Esophagus muscularis mucosa (tissue), 4 donors: ENCODE results near the gene TCAP. TPM values are rescaled to one million over a fixed set of nuclear protein-coding genes. Genes with fewer than 3 reads are reported as not detected.

Source experiments
- DNase-seq: peaks from one replicate; pipeline ENCODE4 v3.0.0-alpha.2; 2017; ENCODE audit errors: extremely low spot score
- H3K27ac ChIP-seq, 4 donors: fragments of 200-600 bp; sonication (generic); replicated peaks in 1 of 4; 1 replicate in 3 of 4; 2 replicates in 1 of 4; pipeline ENCODE4 v1.5.1; 2016 to 2019; ENCODE audit warnings: mild to moderate bottlenecking in 1 of 4
- H3K27me3 ChIP-seq, 4 donors: fragments of 200-600 bp; sonication (generic); one replicate each; pipeline versions ENCODE4 v1.5.1 to v1.6.0; 2016 to 2019
- H3K36me3 ChIP-seq, 4 donors: fragments of 200-600 bp; sonication (generic); one replicate each; pipeline ENCODE4 v1.5.1; 2016 to 2019
- H3K4me1 ChIP-seq, 4 donors: fragments of 200-600 bp; sonication (generic); one replicate each; pipeline ENCODE4 v1.5.1; 2016 to 2019
- H3K4me3 ChIP-seq, 4 donors: fragments of 200-600 bp; sonication (generic); 1 replicate in 2 of 4; 2 replicates in 2 of 4; pipeline ENCODE4 v1.5.1; 2016 to 2019; ENCODE audit warnings: mild to moderate bottlenecking in 4 of 4, moderate library complexity in 1 of 4
- H3K9me3 ChIP-seq, 4 donors: fragments of 200-600 bp; sonication (generic); 1 replicate in 3 of 4; 2 replicates in 1 of 4; pipeline ENCODE4 v1.5.1; 2016 to 2019
- CTCF ChIP-seq, 3 experiments: fragments of 200-600 bp in 2 of 3; fragments of 450-650 bp in 1 of 3; sonication (generic) in 2 of 3; IDR thresholded peaks; one replicate each; pipeline ENCODE4 v1.5.1; 2017 to 2019; ENCODE audit warnings: antibody characterized with exemption in 3 of 3, mild to moderate bottlenecking in 2 of 3, moderate library complexity in 1 of 3
- EP300 ChIP-seq: sonication (generic); formaldehyde crosslinking; IDR thresholded peaks from one replicate; pipeline ENCODE4 v1.6.1; 2017; ENCODE audit warnings: antibody characterized with exemption
- POLR2A ChIP-seq: fragments of 450-650 bp; IDR thresholded peaks from one replicate; pipeline ENCODE4 v1.6.1; 2017; ENCODE audit warnings: antibody characterized with exemption, moderate library complexity, mild to moderate bottlenecking, low read depth
- POLR2AphosphoS5 ChIP-seq, 2 donors: sonication (generic); formaldehyde crosslinking; IDR thresholded peaks; one replicate each; pipeline ENCODE4 v1.6.1; 2017; ENCODE audit warnings: antibody characterized with exemption in 2 of 2
- WGBS: methylation state at CpG from one replicate; pipeline ENCODE4 v1.1.5; 2018; 5-methylcytosine and 5-hydroxymethylcytosine counted together
- intact Hi-C: fragments of 100-400 bp; cut with DNase I; formaldehyde crosslinking; loops from one replicate; pipeline ENCODE4 v1.15.1; 2023
- total RNA-seq, 4 donors: library from RNA; depleted of rRNA; stranded (reverse); fragments of >200 nt; gene quantifications; one replicate each; pipeline versions ENCODE4 v1.1.0 to v1.2.1, GENCODE V29; 2016

The TCAP gene
- total RNA-seq, 4 donors from 2014 or later, result 0.99 to 2.1 (median 1.3) TPM

DNA sequence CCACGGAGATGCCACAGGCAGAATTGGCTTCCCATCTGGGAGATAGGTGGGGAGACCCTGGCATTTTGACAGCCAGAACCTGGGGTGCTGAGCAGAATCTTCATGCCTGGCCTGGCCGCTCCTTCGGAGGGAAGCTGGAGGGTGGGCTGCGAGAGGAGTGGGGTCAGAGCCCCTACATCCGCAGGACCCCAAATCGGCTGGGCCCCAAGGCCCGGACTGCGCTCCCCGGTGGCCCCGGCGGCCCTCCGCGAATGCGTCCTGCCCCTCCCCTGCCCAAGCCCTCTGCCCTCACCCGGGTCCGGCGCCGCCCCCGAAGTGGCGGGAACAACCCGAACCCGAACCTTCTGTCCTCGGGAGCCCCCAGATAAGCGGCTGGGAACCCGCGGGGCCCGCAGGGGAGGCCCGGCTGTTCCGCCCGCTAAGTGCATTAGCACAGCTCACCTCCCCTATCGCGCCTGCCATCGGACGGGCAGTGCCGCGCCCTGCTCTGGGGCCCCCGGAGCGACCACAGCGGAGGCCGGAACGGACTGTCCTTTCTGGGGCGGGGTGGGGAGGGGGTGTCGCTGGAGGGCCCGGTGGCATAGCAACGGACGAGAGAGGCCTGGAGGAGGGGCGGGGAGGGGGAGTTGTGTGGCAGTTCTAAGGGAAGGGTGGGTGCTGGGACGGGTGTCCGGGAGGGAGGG, 2.3 kb downstream of the TCAP start:
- H3K9me3 ChIP-seq, result no peaks in the 10 kb centered on the region
- no peak for DNase-seq
- peak overlapping the region; percentile 48 to 62 (median 54) for H3K4me3 ChIP-seq
- peaks cover 0 to 9% (median 6%) of the 10 kb centered on the region in 4 donors for H3K36me3 ChIP-seq
- peak overlapping the region; percentile 38 to 69 (median 60) for H3K27ac ChIP-seq
- intact Hi-C loops, result no loop called here
- peaks cover 45 to 79% (median 78%) of the 10 kb centered on the region in 4 donors for H3K4me1 ChIP-seq
- peaks cover 0 to 77% (median 42%) of the 10 kb centered on the region in 4 donors for H3K27me3 ChIP-seq
- 16% methylated on average over 13 of the region's 49 CpGs for WGBS
- TF ChIP-seq CTCF (IDR thresholded peaks at IDR 0.05), result no peak
- peak in 1 of 2 donors; percentile 15 for TF ChIP-seq POLR2AphosphoS5 (IDR thresholded peaks at IDR 0.05)

DNA sequence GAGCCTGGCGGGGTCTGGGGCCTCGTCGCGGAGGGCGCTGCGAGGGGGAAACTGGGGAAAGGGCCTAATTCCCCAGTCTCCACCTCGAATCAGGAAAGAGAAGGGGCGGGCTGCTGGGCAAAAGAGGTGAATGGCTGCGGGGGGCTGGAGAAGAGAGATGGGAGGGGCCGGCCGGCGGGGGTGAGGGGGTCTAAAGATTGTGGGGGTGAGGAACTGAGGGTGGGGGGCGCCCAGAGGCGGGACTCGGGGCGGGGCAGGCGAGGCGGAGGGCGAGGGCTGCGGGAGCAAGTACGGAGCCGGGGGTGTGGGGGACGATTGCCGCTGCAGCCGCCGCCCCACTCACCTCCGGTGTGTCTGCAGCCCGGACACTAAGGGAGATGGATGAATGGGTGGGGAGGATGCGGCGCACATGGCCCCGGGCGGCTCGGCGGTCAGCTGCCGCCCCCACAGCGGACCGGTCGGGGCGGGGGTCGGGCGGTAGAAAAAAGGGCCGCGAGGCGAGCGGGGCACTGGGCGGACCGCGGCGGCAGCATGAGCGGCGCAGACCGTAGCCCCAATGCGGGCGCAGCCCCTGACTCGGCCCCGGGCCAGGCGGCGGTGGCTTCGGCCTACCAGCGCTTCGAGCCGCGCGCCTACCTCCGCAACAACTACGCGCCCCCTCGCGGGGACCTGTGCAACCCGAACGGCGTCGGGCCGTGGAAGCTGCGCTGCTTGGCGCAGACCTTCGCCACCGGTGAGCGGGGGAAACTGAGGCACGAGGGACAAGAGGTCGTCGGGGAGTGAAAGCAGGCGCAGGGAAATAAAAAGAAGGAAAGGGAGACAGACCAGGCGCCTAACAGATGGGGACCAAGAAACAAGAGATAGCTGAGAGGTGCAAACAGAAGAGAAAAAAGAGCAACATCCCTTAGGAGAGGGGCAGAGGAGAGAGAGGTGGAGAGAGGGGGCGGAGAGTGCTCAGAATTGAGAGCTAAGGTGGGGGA, 3.1 kb downstream of the TCAP start, which contains the start of gene PNMT:
Gene PNMT (plus strand): TSS at position 509 of the 980 bp plus-strand sequence. CDS start 23 bp downstream, at position 532.
- Histone ChIP-seq H3K27ac (peak within 1 kb of the TSS; percentile 38 to 69 (median 60)), H3K9me3 (no peaks in the 10 kb centered on the region), H3K4me1 (peaks cover 37 to 71% (median 70%) of the 10 kb centered on the region in 4 donors), H3K36me3 (peaks cover 0 to 3% (median under 1%) of the 10 kb centered on the region in 4 donors), H3K4me3 (peak within 1 kb of the TSS; percentile 48 to 62 (median 54)), H3K27me3 (peaks cover 0 to 77% (median 42%) of the 10 kb centered on the region in 4 donors)
- DNase-seq, result no peak
- TF ChIP-seq CTCF (IDR thresholded peaks at IDR 0.05) (peak; percentile 58 to 75 (median 58)), POLR2A (no peak), EP300 (no peak), POLR2AphosphoS5 (IDR thresholded peaks at IDR 0.05) (peak in 1 of 2 donors; percentile 36)
- 5% methylated on average over 40 of the region's 85 CpGs for WGBS
- intact Hi-C loops, result no loop called here

DNA sequence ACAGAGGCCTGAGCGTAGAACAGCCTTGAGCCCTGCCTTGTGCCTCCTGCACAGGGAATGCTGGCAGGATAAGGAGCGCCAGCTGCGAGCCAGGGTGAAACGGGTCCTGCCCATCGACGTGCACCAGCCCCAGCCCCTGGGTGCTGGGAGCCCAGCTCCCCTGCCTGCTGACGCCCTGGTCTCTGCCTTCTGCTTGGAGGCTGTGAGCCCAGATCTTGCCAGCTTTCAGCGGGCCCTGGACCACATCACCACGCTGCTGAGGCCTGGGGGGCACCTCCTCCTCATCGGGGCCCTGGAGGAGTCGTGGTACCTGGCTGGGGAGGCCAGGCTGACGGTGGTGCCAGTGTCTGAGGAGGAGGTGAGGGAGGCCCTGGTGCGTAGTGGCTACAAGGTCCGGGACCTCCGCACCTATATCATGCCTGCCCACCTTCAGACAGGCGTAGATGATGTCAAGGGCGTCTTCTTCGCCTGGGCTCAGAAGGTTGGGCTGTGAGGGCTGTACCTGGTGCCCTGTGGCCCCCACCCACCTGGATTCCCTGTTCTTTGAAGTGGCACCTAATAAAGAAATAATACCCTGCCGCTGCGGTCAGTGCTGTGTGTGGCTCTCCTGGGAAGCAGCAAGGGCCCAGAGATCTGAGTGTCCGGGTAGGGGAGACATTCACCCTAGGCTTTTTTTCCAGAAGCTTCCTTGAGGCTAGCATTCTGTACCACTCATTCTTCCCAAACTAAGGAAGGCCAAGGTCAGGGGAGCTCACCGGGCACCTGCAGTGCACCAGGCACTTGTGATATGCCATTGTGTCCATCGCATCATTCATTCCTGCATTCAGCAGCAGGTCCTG, 5.0 kb downstream of the TCAP start:
- intact Hi-C loops, result no loop called here
- peaks cover 0 to 72% (median 42%) of the 10 kb centered on the region in 4 donors for H3K27me3 ChIP-seq

More for the DNA sequence above, 5.0 kb downstream of the TCAP start:
- Histone ChIP-seq H3K4me3 (no peak overlapping the region), H3K9me3 (no peaks in the 10 kb centered on the region), H3K27ac (no peak overlapping the region), H3K4me1 (peaks cover 45 to 58% (median 54%) of the 10 kb centered on the region in 4 donors), H3K36me3 (peaks cover 0 to 3% (median 0%) of the 10 kb centered on the region in 4 donors)
- WGBS, result 85% methylated on average over 11 of the region's 23 CpGs
- no peak for DNase-seq
- TF ChIP-seq POLR2A, result no peak
- no peak for TF ChIP-seq CTCF (IDR thresholded peaks at IDR 0.05)
- TF ChIP-seq EP300, result no peak
- TF ChIP-seq POLR2AphosphoS5 (IDR thresholded peaks at IDR 0.05), result no peak
